Myocyte (in vitro differentiated cells): Measurements from ENCODE around the gene SSC5D. TPM values are rescaled to one million over a fixed set of nuclear protein-coding genes. Genes with fewer than 3 reads are reported as not detected.
A peak's percentile ranks its signal among the peaks of the same experiment; 100 is the strongest.
"Not testable (repeated sequence)": the region's sequence is repeated elsewhere in the genome, so short reads cannot be mapped to it uniquely, and the experiment has no call there.

Source experiments
- DNase-seq: peaks from one replicate; pipeline ENCODE4 v3.0.0-alpha.2; 2012; ENCODE audit warnings: low read depth
- polyA plus RNA-seq: library from polyadenylated mRNA; unstranded; fragments of >200 nt; gene quantifications from one replicate; pipeline ENCODE4 v1.2.1, GENCODE V29; 2012; ENCODE audit warnings: missing spikeins
- total RNA-seq: library from RNA; depleted of rRNA; stranded (reverse); fragments of >200 nt; gene quantifications from 2 replicates; pipeline ENCODE4 v1.2.3, GENCODE V29; 2014

The SSC5D gene
- total RNA-seq = 1.2 and 2.1 TPM in 2 replicates
- 23.5 TPM for polyA plus RNA-seq

GRCh38 chr19:55487924-55488687 is at the start of gene SSC5D:
Gene SSC5D (plus strand): TSS chr19:55488436. CDS start chr19:55488590, 154 bp downstream.
- DNase-seq = peak; percentile 38

- no peak for DNase-seq
Observed at GRCh38 chr19:55439052-55439451, 49.2 kb upstream of the SSC5D start.

GRCh38 chr19:55440411-55441105 is 47.7 kb upstream of the SSC5D start:
- DNase-seq = no peak

GRCh38 chr19:55441319-55441691 is 46.9 kb upstream of the SSC5D start:
- no peak for DNase-seq

DNA sequence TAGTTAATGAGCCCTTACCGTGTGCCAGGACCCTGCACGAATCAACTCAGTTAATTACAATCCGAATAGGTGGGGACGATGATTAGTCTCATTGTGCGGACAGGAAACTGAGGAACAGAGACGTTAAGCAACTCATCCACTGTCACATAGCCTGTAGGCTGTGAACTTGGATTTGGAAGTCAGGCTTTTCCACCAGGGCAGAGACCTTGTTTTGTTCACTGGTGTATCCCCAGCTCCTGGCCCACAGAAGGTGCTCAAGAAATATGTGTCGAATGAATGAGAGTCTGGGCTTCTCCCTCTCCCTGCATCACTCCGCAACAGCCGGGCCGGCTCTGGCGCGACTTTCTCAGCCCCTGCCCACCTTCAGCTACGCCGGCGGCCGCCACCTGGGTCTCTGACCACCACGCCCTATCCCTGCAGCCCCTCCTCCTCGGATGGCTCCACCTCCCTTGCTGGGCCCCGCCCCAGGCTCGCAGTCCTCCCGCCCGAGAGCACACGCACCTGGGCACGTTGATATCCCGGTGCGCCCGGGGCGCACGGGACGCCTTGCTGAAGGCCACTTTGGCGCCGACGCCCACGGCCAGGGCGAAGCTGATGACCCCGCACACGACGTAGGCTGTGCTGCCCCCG is 46.4 kb upstream of the SSC5D start:
- DNase-seq = no peak

DNA sequence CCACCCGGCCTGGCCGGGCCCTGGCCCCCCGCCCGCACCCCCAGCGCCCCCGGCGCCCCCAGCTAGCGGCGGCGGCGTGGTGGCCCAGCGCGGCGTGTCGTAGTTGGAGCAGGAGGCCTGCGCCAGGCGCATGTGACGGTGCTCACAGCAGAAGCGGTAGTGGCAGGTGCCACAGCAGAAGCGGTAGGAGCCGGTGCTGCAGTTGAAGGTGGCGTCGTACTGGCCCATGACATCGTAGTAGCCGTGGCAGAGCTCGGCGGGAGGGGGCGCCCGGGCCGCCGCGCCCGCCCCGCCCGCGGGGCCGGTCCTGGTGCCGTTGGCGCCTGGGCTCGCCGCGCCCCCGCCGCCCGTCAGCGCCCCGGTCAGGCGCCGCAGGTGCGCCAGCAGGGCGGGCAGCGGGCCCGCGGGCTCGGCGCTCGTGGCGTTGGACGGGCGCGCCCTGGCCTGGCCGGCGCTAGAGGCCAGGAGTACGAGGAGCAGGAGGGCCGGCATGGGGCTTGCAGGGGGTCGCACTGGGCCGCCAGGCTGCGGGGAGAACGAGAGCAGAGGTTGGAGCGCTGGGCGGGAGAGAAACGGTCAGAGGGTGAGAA is 45.8 kb upstream of the SSC5D start:
- DNase-seq = no peak

DNA sequence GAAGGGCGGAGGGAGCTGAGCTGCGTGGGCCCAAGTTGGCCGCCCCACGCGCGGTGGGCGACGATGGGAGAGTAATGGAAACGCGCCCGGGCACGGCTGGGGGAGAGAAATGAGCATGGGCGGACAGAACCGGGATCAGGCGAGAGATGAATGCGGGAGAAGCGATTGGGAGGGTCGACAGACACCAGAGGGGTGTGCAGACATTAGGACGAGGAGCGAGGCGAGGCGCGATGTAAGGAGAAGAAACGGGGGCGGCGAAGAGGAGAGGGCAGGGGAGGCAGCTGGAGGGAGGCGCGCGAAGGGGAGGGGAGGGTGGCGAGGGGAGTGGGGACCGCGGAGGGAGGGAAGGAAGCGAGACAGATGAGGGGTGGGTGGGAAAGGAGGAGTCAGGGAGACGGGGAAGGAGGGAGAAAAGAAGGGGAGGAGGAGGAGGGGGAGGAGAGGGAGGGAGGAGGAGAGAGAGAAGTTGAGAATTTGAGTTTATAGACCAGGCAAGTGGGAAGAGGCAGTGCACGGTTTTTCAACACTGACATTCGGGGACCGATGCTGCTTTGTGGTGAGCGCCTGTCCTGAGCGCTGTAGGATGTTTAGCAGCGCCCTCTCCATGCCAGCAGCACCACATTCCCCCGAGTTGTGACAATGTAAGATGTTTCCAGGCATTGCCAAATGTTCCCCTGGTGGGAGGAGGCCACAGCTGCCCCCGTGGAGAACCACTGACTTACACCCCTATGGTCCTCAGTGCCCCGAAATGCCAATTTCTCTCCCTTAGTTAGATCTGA is 45.0 kb upstream of the SSC5D start, which contains the start of gene SHISA7:
Gene SHISA7 (minus strand): TSS at position 256 of the 779 bp plus-strand sequence. CDS start 437 bp downstream, outside the sequence.
- DNase-seq = no peak

GRCh38 chr19:55443824-55444480 is 44.3 kb upstream of the SSC5D start:
- DNase-seq = no peak

GRCh38 chr19:55444646-55445045 is 43.6 kb upstream of the SSC5D start:
- no peak for DNase-seq

DNA sequence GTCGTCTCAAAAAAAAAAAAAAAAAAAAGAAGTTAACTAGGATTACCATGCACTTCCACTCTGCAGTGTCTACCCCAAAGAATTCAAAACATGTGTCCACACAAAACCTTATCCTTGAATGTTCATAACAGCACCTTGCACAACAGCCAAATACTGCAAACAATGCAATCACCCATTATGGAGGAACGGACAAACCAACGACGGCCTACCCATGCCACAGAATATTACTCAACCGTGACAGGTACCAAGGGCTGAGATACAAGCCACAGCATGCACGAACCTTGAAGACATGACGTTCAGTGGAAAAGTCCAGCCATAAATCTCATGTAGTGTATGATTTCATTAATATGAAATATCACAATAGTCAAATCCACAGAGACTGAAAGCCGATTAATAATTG is 42.2 kb upstream of the SSC5D start:
- no peak for DNase-seq

DNA sequence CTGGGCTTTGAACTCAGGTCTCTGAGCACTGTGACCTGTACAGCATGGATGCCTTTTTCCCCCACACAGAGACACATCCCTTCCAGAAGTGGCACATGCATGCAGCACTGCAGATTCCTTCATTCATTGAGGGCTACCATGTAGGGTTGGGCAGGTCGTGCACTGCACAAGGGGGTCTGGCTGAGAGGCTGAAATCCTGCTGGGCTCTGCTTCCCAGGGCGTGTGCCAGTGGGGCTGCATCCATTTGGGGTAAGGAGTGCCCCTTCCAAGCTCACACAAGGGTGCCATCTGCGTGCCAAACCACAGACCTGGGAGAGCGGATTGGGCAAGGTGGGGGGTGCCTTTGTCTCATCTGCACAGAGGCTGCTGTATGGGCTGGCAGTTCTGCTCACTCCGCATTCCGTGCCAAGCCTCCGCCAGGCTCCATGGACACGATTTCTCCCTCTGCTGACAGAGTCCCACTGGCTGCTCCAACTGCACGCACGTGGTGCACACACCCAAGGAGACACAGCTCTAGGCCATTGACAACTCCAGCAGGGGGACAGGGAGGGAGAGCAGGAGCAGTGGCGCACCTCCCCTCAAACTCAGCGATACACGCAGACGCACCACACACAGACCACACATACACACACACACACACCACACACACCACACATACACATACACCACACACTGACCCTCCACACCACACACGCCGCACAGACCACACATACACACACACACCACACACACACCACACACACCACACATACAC is 40.6 kb upstream of the SSC5D start:
- peak; percentile 54 for DNase-seq

- DNase-seq = not testable (repeated sequence)
Observed at GRCh38 chr19:55448175-55448490, 40.1 kb upstream of the SSC5D start.

GRCh38 chr19:55449469-55449868 is 38.8 kb upstream of the SSC5D start:
- DNase-seq = no peak

DNA sequence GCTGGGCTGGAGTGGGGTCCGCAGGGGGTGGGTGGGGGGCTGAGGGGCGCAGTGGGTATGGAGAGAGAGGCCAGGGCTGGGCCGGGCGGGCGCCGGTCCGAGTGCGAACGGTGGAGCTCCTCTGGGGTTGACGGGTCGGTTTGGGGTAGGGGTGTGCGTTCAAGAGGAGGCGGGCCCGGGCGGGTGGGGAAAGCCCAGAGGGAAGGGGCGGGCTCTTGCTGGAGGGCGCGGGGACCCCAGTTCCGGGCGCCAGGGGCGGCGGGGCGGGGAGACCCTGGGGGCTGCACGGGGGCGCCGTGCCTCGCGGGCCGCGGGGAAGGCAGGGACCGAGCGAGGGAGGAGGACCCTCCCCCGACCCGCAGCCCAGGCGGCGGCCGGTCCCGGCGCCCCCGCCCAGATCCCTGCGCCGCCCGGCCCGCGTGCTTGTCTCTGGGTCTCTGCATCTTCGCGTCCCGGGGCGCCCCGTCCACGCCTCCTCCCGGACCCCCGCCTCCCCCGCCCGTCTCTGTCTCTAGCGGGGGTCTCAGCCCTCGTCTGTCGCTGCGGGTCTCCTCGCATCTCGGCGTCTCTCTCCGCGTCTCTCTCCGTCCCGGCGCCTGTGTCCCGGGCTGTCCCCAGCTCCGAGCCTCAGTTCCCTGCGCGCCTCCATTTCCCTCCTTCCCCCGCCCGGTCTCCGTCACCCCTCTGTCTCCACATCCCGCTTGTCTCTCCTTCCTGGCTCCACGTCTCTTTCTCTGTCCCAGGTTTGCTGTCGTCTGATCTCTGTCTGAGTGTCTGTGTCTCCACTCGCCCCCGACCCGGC is 36.9 kb upstream of the SSC5D start:
- no peak for DNase-seq

GRCh38 chr19:55451965-55452748 is 36.1 kb upstream of the SSC5D start:
- no peak for DNase-seq

- DNase-seq = peak; percentile 60
Observed at GRCh38 chr19:55452749-55453346, 35.4 kb upstream of the SSC5D start.

DNA sequence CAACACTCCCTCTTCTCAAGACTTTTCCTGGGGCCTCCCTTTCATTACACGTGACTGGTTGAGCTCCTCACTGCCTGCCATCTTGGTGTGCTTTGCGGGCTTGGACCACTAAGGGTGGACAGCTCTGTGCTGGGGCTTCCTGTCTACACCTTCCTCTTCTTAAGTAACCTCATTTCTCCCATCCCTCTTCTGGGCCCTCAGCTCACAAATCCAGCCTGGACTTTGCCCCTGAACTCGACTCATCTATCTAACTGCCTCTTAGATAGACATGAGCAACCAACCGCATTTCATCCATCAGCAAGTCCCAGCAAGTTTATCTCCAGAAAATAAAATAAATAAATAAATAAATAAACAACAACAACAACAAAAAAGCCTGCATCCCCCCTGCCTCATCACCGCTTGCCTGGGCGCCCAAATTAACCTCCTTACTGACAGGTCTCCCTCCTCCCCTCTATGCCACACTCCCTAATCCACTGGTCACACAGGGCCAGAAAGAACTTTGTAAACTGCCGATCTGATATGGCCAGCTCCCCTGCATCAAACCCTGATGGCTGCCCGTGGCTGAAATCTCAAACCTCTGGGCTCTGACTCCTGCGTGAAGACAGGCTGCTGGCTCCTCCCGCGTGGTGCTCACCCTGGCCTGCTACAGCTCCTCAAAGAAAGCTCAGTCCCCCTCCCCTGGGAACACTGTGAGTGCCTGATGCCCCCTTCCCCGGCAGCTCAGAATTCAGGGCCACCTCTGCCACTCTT is 34.5 kb upstream of the SSC5D start:
- DNase-seq = no peak
